HTERT RPE-1 (cell line): ENCODE measurements around the gene SLC26A8.
"Not testable (repeated sequence)": the region's sequence is repeated elsewhere in the genome, so short reads cannot be mapped to it uniquely, and the experiment has no call there.

Experiments
- in situ Hi-C: fragments of 300-500 bp; cut with MboI; formaldehyde crosslinking; loops from 4 replicates; pipeline ENCODE4 v1.14.3; 2020; ENCODE audit warnings: low sequenced_read_pairs

SLC26A8 gene

DNA sequence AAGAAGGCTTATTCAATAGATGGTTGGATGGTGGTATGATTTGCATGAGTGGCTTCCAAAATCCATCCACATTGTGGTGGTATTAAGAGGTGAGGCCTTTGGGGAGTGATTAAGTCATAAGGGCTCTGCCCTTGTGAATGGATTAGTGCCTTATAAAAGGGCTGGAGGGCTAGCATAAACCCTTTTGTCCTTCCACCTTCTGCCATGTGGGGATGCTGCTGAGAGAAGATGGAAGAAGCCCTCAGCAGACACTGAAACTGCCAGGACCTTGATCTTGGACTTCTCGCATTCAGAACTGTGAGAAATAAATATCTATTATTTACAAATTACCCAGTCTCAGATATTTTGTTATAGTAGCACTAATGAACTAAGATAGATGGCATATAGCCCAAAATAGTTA lies 75.7 kb downstream of the SLC26A8 start:
- in situ Hi-C loops: no loop called here

DNA sequence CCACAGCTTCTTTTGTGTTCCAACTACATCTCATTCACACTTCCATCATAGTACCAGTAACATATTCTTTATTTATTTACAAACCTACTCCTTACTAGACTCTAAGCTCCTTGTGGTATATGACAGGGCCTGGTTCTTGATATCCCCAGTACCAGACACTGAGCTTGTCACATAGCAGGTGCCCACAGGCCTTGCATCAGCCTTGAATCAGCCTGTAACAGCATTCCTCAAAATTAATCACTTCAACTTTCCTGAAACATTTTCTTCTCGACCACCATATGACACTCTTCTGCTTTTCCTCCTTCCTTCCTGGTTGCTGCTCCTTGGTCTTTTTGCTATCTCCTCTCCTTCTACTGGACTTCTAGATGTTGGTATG lies 78.8 kb downstream of the SLC26A8 start:
- in situ Hi-C loops: no loop called here

DNA sequence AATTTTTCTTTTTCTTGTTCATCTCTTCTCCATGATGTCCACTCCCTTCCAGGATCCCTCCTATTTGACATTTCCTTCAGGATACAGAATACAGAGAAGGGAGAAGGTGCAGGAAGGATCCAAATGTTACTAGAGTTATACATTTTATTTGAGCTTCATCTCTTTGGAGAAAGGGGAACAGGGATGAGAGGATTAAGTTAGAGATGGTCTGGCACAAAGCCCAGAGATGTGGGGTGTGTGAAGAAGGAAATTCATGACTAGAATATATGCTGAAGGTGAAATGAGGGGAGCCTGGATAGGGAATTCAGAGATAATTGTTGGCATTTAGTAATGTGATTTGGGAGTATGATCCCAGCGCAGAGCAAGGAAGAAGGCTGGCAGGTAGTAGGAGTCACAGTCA lies 81.1 kb downstream of the SLC26A8 start:
- in situ Hi-C loops: no loop called here

DNA sequence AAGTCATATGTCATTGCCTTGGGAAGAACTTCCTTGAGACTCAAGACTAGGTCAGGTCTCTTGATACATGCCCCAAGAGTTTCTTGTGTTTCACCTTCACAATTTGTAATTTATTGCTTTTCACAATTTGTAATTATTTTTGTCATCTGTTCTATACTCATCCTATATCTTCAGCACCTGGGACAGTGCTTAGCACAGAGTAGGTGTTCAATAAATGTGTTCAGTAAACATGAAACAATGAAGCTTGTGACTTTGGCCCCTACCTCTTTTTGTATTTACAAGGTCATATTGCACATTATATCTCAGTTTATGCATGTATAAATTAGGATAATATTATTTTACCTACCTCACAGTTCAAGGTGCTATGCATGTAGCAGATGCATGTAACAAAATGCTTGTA lies 82.1 kb downstream of the SLC26A8 start:
- in situ Hi-C loops: no loop called here

DNA sequence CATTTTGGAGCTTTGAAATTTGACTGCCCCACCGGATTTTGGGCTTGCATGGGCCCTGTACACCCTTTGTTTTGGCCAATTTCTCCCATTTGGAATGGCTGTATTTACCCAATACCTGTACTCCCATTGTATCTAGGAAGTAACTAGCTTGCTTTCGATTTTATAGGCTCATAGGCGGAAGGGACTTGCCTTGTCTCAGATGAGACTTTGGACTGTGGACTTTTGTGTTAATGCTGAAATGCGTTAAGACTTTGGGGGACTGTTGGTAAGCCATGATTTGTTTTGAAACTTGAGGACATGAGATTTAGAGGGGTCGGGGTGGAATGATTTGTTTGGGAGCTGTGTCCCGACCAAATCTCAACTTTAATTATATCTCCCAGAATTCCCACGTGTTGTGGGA lies 83.3 kb downstream of the SLC26A8 start:
- in situ Hi-C loops: not testable (repeated sequence)

DNA sequence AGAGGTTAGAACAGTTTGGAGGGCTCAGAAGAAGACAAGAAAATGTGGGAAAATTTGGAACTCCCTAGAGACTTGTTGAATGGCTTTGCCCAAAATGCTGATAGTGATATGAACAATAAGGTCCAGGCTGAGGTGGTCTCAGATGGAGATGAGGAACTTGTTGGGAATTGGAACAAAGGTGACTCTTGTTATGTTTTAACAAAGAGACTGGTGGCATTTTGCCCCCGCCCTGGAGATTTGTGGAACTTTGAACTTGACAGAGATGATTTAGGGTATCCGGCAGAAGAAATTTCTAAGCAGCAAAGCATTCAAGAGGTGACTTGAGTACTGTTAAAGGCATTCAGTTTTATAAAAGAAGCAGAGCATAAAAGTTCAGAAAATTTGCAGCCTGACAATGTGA lies 84.4 kb downstream of the SLC26A8 start:
- in situ Hi-C loops: not testable (repeated sequence)

DNA sequence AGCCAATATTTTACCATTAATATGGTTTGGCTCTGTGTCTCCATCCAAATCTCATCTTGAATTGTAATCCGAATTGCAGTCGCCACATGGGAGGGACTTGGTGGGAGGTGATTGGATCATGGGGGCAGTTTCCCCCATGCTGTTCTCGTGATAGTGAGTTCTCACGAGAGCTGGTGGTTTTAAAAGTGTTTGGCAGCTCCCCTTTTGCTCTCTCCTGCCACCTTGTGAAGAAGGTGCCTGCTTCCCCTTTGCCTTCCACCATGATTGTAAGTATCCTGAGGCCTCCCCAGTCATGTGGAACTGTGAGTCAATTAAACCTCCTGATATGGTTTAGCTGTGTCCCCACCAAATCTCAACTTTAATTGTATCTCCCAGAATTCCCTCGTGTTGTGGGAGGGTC lies 85.2 kb downstream of the SLC26A8 start:
- in situ Hi-C loops: not testable (repeated sequence)

DNA sequence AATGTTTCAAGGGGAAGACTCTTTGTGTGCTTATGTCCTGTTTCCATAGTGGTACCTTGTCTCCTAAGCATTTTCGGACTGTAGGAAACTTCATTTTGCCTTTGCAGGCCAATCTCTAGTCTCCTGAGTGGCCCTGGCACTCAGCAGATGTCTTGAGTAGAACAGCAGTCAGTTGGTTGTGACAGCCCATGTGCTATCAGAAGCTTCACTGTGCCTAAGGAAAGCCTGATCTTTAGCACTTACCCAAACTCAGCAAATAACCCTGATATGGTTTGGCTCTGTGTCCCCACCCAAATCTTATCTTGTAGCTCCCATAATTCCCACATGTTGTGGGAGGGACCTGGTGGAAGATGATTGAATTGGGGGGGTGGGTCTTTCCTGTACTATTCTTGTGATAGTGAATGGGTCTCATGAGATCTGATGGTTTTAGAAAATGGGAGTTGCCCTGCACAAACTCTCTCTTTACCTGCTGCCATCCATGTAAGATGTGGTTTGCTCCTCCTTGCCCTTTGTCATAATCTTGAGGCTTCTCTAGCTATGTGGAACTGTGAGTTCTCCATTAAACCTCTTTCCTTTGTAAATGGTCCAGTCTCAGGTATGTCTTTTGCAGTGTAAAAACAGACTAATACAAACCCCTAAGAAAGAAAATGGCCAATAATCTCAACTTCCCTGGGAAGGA lies 87.6 kb downstream of the SLC26A8 start:
- in situ Hi-C loops: no loop called here

DNA sequence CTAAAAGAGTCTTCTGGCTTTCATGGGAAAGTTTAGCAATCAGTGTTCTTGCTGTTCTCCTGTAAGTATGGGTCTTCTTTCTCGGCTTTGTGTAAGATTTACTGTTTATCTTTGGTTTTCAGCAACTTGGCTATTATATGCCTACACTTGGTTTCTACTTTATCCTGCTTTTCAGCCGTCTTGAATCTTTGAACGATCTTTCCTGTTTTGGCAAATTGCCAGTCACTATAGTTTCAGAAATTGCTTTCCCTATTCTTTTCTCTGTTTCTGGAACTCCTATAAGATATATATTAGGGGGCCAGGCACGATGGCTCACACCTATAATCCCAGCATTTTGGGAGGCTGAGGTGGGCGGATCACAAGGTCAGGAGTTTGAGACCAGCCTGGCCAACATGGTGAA lies 89.0 kb downstream of the SLC26A8 start:
- in situ Hi-C loops: no loop called here

DNA sequence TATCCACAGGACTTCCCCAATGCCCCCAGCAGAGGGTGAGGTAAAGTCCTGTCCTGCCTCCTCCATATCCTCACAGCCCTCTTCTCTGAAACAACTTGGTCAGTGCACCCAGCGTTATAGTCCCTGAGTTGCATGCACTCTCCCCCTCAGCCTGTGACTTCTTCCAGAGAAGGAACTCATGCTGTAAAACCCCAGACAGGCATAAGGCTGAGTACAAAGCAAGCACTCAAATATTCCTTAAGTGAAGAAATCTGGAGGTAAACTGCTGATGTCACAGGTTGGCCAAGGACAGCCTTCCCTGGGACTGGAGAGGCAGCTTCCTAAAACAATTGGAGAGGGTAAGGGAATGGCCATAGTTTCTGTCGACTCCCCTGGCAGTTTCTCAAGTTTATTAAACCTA lies 90.6 kb downstream of the SLC26A8 start:
- in situ Hi-C loops: no loop called here

DNA sequence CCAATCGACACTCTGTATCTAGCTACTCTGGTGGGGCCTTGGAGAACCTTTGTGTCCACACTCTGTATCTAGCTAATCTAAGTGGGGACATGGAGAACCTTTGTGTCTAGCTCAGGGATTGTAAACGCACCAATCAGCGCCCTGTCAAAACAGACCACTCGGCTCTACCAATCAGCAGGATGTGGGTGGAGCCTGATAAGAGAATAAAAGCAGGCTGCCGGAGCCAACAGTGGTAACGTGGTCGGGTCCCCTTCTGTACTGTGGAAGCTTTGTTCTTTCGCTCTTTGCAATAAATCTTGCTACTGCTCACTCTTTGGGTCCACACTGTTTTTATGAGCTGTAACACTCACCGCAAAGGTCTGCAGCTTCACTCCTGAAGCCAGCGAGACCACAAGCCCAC lies 92.6 kb downstream of the SLC26A8 start:
- in situ Hi-C loops: not testable (repeated sequence)

DNA sequence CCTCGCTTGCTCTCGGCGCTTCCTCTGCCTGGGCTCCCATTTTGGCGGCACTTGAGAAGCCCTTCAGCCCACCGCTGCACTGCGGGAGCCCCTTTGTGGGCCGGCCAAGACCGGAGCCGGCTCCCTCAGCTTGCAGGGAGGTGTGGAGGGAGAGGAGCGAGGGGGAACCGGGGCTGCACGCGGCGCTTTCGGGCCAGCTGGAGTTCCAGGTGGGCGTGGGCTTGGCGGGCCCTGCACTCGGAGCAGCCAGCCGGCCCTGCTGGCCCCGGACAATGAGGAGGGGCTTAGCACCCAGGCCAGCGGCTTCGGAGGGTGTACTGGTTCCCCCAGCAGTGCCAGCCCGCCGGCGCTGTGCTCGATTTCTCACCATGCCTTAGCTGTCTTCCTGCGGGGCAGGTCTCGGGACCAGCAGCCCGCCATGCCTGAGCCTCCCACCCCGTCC lies 93.3 kb downstream of the SLC26A8 start:
- in situ Hi-C loops: no loop called here

DNA sequence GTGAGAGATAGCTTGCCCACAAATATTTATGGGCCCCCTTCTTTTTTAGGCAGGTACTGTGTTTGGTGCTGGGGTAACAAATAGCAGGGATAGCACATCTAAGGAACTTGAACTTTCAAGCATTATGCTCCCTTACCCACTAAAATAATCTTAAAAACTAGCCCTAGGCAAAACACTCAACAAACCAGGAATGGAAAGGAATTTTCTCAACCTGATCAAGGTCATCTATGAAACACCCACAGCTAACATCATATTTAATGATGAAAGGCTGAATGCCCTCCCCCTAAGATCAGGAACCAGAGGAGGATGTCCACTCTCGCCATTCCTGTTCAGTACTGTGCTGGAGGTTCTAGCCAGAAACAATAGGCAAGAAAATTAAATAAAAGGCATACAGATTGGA lies 94.8 kb downstream of the SLC26A8 start:
- in situ Hi-C loops: no loop called here

DNA sequence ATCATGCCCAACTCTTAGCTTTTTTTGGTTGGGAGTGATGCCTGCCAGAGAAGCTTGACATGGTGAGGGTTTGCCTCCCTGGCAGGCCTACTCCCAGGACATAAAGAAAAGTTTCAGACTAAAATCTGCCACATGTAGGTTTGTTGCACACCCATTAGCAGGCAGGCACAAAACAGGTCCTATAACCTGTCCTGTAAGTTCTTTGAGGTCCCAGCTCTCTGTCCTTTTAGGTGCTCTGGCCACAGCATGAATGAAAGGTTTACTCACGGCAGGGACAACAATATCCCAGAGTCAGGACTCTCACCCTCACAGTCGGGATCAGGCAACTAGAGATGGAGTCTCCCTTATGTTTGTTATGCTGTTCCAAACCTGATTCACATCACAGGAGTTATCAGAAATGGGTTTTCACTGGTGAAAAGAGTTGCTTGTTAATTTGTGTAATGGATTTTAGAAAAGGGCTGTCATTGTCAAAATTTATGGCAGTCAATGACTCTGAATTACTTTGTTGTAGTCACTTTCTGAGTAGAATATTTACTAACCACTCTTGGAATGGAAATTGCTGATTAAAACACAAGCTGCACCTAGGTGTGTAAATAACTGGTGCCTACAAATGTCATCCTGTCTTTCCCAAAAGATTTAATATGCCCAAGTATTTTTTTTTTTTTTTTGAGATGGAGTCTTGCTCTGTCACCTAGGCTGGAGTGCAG lies 97.8 kb downstream of the SLC26A8 start:
- in situ Hi-C loops: no loop called here

DNA sequence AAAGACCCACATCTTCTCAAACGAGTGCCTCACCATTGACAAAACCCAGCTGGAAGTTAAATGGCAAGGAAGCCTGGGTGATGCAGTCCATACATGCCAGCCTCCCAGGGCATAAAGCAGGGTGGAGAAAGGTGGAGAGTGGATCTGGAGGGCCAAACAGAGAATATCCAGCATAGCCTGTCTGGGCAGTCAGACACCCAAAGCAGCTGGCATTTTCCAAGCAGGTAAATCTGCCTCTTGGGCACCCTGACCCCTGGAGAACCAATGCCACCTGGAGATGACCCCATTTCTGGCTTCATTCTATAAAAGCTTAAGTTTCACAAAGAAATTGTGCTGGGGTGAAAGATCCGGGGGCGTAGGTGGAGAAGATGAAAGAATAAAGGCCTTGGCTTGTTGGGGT lies 98.5 kb downstream of the SLC26A8 start:
- in situ Hi-C loops: no loop called here

DNA sequence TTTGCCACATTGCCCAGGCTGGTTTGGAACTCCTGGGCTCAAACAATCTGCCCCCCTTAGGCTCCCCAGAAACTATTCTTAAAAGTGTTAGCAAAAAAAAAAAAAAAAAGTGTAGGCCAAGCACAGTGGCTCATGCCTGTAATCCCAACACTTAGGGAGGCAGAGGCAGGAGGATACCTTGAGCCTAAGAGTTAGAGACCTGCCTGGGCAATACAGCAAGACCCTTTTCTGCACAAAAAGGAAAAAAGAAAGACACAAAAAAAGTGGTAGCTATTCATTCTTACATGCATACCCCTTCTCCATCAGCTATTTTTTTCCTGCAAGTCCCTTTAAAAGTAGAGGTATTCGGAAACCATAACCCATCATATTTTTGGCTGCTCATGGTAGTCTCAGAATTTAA lies 100.3 kb downstream of the SLC26A8 start:
- in situ Hi-C loops: no loop called here

DNA sequence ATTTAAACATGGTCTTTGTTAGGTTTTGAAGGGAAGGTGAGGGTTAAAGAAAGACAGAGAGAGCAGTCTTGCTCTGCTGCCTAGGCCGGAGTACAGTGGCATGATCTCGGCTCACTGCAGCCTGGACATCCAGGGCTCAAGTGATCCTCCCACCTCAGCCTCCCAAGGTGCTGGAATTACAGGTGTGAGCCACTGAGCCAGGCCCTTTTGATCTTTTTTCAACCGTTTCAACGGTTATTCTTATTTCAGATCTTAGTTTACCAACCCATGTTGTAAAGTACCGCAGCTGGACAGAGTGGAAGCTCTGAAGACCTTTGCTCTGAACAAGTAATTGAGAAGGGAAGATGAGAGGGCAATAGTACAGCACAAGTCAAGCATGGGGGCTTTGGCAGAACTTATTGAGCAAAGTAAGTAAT lies 102.3 kb downstream of the SLC26A8 start:
- in situ Hi-C loops: no loop called here

DNA sequence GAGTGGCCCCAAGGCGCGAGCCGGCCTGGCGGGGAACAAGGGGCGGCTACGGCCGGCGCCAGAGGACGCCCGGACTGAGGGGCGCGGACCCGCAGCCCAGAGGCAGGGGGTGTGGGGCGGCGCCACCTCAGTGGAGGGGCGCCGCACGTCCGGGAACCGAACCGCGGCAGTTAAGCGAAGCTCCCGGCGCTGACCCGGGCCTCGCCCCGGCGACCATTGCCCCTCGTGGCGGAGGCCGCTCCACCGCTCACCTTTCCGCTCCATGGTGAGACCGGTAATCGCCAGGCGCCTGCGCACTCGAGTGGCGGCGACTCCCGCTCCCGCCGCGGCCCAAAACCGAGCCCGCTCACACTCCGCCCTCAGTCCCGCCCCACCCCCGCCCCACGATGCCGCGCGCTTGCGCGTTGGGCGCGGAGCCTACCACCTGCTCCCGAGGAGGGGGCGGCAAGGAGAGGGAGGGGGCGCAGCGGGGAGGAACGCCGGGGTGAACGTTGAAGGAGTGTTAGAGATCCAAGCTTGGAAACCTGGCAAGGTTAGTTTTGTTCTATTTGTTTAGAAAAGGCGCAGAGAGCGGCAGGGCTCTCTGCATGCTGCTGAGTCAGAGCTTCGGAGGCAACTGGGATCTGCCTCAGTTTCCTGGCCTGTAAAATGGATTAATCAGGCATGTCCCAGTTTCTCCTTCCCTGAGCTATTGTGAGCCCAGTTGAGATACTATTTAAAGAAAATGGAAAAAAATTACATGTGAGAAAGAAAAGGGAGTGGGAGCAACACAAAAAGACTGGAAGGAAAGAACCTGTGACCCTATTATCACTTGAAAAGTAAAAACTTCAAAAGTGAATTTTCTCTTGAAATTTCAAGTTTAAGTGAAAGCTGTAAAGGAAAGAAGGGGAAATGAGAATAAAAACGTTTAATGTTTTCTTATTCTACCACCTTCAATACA lies 103.4 kb downstream of the SLC26A8 start, which contains the start of gene SRPK1:
TSS of gene SRPK1 (minus strand) at position 306 of the 940 bp plus-strand sequence. CDS start at position 264, 42 bp downstream.
- in situ Hi-C loops: no loop called here

DNA sequence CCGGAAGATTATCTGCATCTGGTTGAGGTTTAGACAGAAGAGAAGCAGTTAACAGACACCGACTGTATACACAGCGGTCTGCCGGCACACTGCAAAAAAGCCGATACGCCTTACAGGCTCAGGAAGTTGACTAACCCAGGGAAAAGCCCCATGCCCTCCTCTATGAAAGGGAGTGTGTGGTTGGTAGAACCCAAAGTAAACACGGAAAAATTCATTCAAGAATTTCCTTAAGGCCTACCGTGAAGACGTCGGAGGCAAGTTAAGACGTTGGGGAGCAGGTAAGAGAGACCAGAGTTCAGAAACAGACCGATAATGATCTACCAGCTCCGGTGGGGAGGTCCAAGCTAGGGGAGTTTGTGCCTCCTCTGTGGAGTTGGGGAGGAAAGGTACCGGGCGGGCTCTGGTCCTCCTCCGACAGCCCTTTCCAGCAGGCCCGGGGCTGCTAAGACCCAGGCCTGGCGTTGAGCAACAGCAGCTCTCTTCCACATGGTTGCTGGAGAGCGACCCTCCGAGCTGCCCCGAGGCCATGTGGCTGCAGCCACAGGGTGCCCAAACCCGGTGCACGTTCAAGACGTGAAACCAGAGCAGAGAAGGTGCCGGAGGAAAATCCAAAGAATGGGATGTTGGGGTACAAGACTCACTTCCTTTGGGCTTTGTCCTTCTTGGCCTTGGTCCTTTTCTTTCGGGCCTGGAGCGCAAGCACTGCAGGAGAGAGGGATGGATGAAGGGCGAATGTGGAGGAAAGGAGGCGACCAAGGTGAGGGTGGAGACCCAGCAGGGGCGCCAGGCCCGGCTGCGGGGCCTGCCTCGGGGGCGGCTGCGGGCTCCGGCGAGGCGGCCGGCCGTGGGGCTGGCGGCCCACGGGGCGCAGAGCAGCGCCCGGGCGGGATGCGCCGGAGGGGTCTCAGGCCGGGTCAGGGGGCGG lies 104.4 kb downstream of the SLC26A8 start:
- in situ Hi-C loops: no loop called here

DNA sequence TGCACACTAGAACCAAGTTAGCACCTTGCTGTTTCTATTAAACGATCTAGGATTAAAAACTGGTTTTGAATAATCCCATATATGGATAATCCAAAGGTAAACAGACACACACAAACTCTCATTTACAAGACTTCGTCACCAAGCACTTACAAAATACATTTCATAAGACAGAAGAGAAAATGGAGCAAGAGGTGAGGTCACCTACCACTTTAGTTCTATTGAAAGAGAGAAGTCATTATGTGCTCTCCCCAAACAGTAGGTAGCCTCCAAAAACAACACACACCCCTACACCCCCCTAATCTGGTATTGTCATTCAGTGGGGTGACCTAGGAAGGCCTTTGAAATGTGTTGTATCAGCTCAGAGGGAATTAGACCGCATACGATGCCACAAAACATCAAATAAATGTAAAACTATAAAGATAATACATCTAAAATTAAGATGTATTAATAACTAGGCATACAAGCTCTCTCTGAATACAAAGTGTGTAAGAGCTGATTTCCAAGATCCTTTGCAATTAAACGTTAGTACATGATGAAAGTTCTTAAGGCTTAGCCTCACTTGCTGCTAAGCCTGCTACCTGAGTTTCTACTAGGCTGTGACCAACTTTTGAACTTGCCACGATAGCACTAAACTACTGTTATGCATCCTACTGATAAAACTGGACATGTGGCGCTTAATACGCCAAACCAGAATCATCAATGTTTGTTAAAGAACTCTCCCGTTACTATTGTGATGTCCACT lies 105.2 kb downstream of the SLC26A8 start:
- in situ Hi-C loops: no loop called here
